Ovary (tissue), 3 donors: ENCODE measurements around the gene TAS2R39.

Experiments
- POLR2A ChIP-seq: fragments of 450-650 bp; IDR thresholded peaks from one replicate; pipeline ENCODE4 v1.6.1; 2017; ENCODE audit warnings: antibody characterized with exemption, mild to moderate bottlenecking, moderate library complexity
- TF ChIP-seq, protein P1 (sequence below), 3 donors: fragments of 450-650 bp in 2 of 3; fragments of 200-600 bp in 1 of 3; IDR thresholded peaks; one replicate each; pipeline versions ENCODE4 v1.5.1 to v1.8.0; 2016 to 2022; ENCODE audit warnings: antibody characterized with exemption in 3 of 3, mild to moderate bottlenecking in 1 of 3
- donor health status: DM: no; HTN: no; CAD: no.

DNA sequence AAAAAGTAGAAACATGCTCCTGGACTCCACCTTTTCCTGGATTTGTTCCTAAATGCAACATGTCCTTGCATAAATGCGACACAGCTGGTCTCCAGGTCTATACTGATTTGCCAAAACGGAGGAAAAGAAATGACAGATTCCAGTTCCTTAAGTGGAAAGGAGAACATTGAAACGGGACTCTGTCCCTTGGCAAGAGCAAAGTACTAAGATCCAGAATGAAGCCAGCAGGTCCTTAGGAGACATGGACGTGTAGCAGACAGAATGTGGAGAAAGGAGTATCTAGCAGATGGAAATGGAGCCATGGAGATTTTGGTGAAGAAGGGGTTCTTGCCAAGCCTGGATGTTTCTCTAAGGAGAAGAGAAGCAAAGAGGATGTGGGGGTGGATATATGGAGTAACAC lies 35.2 kb upstream of the TAS2R39 start:
- TF ChIP-seq, protein P1, sequence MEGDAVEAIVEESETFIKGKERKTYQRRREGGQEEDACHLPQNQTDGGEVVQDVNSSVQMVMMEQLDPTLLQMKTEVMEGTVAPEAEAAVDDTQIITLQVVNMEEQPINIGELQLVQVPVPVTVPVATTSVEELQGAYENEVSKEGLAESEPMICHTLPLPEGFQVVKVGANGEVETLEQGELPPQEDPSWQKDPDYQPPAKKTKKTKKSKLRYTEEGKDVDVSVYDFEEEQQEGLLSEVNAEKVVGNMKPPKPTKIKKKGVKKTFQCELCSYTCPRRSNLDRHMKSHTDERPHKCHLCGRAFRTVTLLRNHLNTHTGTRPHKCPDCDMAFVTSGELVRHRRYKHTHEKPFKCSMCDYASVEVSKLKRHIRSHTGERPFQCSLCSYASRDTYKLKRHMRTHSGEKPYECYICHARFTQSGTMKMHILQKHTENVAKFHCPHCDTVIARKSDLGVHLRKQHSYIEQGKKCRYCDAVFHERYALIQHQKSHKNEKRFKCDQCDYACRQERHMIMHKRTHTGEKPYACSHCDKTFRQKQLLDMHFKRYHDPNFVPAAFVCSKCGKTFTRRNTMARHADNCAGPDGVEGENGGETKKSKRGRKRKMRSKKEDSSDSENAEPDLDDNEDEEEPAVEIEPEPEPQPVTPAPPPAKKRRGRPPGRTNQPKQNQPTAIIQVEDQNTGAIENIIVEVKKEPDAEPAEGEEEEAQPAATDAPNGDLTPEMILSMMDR (IDR thresholded peaks at IDR 0.05): no peak
- no peak for TF ChIP-seq POLR2A
